Fibroblast of skin of left biceps (primary cell): ENCODE data around the gene KCNN3.

ENCODE experiments used
- DNase-seq, 2 experiments: peaks; one replicate each; pipeline ENCODE4 v3.0.0-alpha.2; 2013; ENCODE audit warnings: low read depth in 2 of 2

The KCNN3 gene

DNA sequence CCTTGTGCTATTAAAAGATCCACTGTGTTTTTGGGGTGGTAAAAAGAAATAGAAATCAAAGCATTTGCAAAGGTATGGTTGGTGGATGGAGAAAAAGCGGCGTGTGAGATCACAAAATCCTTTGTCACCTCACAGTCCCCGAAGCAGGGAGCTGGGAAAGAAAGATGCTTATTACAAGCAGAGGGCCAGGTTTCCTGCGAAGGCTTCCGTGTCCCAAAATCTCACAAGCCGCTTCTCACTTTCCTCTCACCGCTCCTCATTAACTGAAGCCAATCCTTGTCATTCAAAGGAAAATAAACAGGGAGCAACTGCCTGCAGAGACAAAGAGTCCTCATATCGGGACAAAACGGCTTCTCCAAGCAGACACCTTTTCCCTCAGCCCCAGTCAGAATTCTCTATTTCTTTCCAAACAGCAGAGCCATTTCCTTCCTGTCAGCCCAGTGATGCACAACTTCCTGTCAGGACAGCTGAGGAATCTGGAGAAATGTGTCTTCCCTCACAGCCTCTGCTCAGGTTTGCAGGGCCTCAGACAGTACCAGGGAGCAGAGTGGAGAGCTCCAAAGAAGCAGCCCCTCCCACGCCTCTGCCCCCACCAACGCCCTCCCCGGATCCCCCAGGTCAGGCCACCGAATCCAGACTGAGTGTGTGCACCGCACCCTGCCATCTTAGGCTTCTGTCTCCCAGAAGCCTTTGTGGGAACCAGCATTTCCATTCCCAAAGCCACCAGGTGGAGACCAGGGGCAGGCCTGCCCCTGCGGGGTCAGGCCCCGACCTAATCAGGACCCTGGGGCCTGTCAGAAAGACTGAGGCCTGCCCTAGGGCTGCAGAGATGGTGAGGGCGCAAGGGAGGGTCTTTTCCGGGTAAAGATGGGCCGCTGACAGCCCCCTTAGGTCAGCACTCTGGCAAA is 29.6 kb downstream of the KCNN3 start:
- DNase-seq: peak; percentile 5 to 7

DNA sequence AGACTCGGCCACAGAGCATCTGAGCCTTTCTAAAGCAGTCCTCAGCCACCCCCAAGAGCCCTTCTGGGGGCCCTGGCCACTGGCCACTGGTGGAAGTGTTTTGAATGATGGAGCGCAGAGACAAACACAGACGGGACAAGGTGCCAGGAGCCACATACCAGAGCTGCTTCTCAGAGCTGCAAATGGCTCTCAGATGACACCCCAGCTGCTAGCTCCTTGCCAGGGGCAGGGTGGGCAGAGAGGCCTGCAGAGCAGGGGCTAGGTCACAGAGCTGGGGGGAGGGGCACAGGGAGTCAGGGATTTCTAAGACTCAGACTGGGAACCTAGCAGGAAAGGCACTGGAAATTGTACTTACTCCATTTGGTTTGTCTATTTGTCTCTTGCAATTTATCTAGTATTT is 30.4 kb downstream of the KCNN3 start:
- no peak for DNase-seq

DNA sequence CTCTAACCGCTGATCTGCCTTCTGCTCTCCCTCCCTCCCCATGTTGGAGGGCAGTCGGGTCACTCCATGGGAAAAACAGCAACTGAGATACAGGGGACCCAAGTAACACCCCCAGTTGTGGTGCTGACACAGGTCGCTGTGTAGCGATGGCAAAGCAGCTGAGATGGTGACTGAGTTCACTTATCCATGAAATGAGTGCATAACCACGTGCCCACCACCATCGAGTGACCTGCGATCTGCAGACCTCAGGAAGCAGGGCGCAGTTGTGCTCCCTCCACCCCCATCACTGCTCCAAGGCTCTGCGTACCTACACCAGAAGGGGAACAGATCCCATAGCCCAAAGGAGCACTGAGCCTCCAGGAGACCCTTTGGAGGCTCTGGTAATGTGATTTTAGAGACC is 31.1 kb downstream of the KCNN3 start:
- no peak for DNase-seq

- no peak for DNase-seq
Observed at GRCh38 chr1:154838461-154838860, 31.6 kb downstream of the KCNN3 start.

DNA sequence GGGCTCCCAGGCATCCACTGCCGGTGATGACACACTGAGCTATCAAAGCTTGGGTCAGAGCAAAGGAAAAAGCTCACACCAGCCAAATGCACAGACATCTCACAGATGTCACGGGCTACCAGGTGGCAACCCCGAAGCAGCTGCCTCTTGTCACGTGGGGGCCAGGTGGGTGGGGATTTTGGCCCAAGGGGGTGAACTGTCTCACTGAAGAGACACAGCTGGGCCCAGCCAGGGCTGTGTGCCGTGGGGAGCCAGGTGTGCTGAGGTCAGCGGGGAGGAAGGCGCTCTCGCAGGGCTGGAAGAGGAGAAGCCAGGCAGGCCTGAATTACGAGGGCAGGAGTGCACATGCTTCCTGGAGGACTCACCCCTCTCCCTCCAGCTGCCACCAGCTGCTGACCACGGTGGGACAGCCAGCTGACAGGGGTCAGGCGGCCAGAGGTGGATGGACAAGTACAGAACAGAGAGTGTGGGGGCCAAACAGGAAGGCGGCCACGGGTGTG is 32.4 kb downstream of the KCNN3 start:
- no peak for DNase-seq

GRCh38 chr1:154837034-154837671 is 32.9 kb downstream of the KCNN3 start:
- no peak for DNase-seq

GRCh38 chr1:154835531-154836324 is 34.4 kb downstream of the KCNN3 start:
- DNase-seq: no peak

DNA sequence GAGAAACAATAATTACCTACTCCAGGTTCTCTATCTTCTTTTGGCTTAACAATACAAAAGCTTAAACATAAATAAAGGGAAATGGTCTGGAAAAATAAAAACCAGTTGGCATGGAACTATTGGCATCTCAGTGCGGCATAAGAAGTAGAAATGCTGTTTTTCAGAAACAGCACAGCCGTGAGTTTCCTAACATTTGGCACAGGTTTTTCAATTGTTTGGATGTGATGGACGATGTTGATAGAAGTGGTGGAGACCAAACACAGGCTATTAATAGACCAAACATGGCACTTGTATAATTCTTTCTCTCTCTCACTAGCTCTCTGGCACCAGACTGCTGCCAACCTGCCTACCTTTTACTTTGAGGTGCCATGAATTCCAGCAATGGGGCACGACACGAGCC is 36.2 kb downstream of the KCNN3 start:
- no peak for DNase-seq

GRCh38 chr1:154833209-154833608 is 36.9 kb downstream of the KCNN3 start:
- DNase-seq: no peak

GRCh38 chr1:154832384-154832783 is 37.7 kb downstream of the KCNN3 start:
- no peak for DNase-seq

DNA sequence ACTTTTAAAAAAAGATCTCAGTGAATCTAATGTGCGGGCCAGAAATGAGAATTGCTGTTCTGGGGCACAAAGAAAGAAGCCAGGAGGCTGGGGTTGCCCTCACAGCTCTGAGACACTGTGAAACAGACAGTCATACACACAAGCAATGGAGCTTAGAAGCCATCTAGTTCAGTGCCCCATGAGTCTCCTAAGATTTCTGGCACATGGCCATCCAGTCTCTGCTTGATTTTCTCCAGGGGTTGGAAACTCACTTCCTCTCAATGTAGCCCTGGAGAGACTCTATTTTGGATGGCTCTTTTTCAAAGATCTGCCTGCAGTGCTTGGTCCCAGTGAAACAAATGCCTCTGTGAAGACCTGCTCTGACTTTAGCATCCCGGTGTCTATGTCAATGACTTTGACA is 38.6 kb downstream of the KCNN3 start:
- DNase-seq: no peak

GRCh38 chr1:154829062-154829461 is 41.0 kb downstream of the KCNN3 start:
- DNase-seq: no peak

GRCh38 chr1:154824179-154825000 is 45.7 kb downstream of the KCNN3 start:
- DNase-seq: no peak

DNA sequence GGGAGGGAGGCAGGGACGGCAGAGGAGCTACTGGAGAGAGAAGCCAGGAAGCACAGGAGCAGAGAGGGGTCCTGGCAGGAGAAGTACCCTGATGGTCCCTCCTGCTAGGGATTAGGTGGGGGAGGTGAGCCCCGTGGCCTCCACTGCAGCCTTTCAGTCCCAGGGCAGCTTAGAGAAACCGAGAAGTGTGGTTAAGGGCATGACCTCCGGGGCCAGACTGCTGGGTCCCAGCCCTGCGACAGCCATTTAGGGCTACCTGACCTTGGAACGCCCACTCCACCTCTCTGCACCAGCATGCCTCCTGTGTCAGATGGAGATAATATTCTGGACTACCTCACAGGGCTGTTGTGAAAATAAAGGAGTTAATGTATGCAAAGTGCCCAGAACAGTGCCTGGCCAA is 47.4 kb downstream of the KCNN3 start:
- no peak for DNase-seq

DNA sequence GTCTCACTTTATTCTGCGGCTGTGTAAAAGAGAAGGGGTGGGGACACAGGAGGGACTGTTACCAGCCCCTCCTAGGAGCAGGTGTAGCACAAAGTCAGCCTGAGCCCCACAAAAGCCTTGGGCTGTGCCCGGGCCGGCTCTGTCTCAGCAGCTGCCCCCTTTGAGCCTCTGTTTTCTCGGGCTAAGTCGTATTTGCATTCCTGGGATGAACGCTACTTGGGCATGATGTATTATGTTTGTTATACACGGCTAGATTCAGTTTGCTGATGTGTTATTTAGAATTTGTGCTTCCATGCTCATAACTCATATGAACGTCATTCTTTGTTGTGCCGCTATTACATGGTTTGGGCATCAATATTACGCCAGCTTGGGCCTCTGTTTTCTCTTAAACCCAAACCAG is 47.8 kb downstream of the KCNN3 start:
- no peak for DNase-seq

DNA sequence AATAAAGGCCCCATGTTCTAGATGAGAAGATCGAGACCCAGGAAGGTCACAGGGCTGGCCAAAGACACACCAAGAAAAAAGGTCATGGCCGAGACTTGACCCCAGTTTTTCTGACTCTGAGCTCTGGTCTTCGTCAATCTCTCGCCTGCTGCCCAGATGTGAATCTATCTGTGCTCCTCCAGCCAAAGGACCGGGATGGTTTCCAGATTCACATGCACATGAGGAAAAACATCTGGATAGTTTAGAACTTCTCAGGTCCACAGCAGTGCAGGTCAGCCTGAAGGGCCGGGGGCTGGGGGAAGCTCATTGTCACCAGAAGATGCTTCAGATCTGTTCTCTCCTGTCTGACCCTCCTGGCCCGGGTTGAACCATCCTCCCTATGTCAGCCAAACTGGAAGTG is 49.0 kb downstream of the KCNN3 start:
- no peak for DNase-seq

GRCh38 chr1:154820646-154821045 is 49.4 kb downstream of the KCNN3 start:
- DNase-seq: no peak

GRCh38 chr1:154819628-154820590 is 50.2 kb downstream of the KCNN3 start:
- no peak for DNase-seq

DNA sequence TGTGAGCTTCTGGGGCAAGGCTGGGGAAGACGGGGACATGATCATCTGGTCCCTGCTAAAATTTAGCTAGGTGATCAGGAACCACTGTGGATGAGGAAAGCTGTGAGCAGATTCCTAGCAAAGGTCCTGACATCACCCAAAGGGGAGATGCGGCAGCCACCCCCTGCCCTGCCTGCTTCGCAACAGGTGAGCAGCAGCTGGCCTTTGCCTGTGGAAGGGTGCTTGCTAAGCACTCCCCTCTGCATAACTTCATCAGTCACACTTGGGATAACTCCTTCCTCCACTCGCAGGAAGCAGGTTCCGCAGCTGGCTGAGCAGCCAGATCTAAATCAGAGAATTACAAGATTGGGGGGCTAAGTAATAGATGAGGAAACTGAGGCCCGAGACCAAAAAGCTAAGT is 51.2 kb downstream of the KCNN3 start:
- no peak for DNase-seq

DNA sequence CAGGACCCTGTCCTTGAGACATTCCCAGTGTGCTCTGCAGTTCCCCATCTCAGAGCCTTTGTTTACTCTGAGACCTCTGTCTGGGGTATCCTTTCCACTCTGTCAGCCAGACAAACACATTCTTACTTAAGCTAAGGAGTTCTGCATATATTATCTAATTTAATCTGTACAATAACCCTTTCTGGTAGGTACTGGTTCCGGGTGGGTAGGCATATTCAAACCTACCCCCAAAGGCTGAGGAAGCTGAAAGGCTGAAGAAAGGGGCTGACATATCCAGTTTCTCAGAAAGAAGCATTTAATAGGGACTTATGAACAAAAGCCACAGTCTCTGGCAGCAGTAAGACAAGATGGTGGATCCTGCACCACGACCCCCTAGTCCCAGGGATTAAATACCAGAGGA is 53.1 kb downstream of the KCNN3 start:
- DNase-seq: no peak
